ENCODE data around the gene PCED1B.
A peak's percentile ranks its signal among the peaks of the same experiment; 100 is the strongest.
"Not testable (repeated sequence)": the region's sequence is repeated elsewhere in the genome, so short reads cannot be mapped to it uniquely, and the experiment has no call there.

PCED1B gene

DNA sequence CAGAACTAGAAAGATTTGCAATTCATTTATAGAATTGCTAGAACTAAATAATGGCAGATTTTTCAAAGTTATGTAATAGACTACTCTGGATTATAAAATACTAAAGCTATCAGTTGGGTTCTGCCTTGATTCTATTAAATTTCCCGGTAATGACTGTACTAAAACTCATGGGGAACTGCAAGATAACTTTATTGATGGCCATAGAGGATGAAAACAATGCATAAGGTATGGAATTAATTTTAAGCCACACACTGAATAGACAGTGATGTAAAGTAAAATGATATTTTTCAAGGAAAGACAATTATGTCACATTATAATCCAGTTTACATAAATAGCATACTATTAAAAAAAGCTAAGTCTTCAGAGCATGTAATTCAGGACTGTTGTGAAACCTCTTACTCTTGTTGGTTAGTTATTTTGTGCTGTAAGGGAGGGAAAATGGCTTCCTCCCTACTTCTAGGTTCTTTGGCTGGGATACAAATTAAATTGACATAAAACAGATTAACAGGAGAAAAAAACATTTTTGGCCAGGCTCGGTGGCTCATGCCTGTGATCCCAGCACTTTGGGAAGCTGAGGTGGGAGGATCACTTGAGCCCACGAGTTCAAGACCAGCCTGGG, 134.7 kb downstream of the PCED1B start:
- no peak for DNase-seq

- peak; percentile 44 to 48 for DNase-seq
Measured at GRCh38 chr12:47214771-47215170, 135.3 kb downstream of the PCED1B start.

- peak; percentile 63 to 69 for DNase-seq
Measured at GRCh38 chr12:47216150-47216677, 136.8 kb downstream of the PCED1B start.

GRCh38 chr12:47217595-47217869, 138.1 kb downstream of the PCED1B start:
- DNase-seq = not testable (repeated sequence)

GRCh38 chr12:47218191-47218654, 138.8 kb downstream of the PCED1B start:
- DNase-seq = peak; percentile 22 to 39

DNA sequence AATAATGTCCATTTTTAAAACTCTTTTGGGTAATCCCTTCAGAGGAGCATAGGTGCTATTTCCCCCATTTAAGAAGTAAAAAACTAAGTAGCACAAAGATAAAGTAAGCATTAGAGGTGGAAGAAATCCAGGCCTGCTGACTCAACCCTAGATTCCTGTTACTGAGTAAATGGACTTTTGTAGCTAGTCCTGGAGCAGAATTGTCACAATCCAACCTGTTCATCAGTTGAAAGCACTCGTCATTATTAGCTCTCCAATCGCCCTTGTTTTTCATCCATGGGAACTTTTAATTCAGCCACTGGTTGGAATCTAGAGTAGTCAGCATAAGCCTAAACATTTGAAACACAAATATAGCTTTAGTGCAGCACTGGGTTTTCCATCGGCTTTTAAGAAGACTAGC, 139.8 kb downstream of the PCED1B start:
- DNase-seq = no peak

GRCh38 chr12:47221256-47222023, 142.0 kb downstream of the PCED1B start:
- no peak for DNase-seq

GRCh38 chr12:47222520-47223030, 143.2 kb downstream of the PCED1B start:
- no peak for DNase-seq

GRCh38 chr12:47223031-47223847, 143.8 kb downstream of the PCED1B start:
- DNase-seq = no peak

- no peak for DNase-seq
Measured at GRCh38 chr12:47223848-47224213, 144.4 kb downstream of the PCED1B start.

- DNase-seq = no peak
Measured at GRCh38 chr12:47224563-47225133, 145.2 kb downstream of the PCED1B start.

DNA sequence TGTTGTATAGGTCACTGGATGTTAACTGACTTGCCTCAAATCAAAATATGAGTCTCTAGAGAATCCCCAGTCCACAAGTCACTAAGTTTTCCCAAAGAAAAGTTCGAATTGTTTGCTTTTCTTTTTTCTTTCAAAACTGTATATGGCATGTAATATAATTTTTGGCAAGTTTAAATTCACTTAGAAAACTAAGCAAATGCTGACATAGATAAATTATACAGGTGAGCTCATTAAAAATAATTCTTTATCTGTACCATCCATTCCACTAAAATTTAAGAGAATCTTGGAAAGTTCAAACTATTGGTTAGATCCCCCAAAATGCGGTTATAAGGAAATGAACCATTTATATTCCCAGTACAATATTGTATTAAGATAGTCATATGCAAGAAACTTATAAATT, 145.9 kb downstream of the PCED1B start:
- no peak for DNase-seq

DNA sequence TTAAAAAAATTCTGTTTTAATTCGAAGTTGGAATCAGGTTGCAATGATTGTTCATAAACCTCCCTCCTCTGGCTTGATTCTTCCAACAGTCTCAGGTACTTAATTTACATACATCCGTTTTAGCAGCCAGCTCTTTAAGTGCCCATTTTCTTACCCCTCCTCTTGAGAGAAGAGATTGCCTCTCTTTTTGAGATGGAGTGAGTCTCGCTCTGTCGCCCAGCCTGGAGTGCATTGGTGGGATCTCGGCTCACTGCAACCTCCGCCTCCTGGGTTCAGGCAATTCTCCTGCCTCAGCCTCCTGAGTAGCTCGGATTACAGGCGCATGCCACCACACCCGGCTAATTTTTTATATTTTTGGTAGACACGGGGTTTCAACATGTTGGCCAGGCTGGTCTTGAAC, 146.8 kb downstream of the PCED1B start:
- no peak for DNase-seq

GRCh38 chr12:47228802-47229201, 149.4 kb downstream of the PCED1B start:
- DNase-seq = no peak

- no peak for DNase-seq
Measured at GRCh38 chr12:47231456-47231855, 152.0 kb downstream of the PCED1B start.

DNA sequence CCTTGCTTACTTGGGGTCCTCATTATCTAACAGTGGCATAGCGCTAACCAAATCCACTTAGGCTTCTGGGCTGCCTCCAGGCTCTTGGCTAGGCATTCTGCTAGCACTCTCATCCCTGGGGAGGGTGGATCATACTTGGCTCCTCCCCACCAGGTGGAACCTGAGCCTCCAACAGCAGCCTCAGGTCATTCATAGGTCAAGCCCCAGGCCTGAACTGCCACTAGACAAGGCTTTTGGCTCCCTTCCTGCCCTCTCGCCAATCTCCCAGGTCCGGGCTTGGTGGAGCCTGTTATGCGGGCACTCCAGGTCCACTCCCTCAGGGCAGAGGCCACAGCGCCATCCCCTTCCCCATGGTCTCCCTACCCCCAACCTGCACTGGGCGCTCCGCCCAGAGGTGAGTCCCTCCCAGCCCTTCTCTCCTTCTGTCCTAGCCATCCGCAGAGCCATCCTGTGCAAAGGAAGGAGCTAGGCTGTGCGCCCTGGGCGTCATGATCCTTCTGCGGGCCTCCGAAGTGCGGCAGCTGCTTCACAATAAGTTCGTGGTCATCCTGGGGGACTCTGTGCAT, 155.2 kb downstream of the PCED1B start:
- no peak for DNase-seq

GRCh38 chr12:47235258-47236040, 156.0 kb downstream of the PCED1B start:
- no peak for DNase-seq

DNA sequence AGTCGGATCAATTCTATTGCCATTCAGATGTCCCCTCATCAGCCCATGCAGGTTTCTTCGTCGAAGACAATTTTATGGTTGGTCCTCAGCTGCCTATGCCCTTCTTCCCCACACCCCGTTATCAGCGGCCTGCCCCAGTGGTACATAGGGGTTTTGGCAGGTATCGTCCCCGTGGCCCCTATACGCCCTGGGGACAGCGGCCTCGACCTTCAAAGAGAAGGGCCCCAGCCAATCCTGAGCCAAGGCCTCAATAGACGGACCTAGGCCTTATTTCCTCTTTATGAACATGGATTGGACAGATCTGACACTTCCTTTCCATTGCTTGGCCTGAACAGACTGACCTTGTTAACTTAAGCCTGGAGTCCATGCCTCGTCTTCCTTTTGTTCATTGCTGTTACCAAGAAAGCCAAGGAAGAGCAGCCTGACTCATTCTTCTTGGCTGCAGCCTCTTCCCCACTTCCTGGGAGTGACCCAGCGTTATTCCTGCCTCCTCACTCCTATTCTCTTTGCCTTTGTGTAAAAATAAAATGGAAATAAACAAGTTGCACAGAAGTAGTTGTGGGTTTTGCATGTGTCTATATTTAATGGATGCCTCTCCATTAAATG, 156.8 kb downstream of the PCED1B start:
- no peak for DNase-seq

DNA sequence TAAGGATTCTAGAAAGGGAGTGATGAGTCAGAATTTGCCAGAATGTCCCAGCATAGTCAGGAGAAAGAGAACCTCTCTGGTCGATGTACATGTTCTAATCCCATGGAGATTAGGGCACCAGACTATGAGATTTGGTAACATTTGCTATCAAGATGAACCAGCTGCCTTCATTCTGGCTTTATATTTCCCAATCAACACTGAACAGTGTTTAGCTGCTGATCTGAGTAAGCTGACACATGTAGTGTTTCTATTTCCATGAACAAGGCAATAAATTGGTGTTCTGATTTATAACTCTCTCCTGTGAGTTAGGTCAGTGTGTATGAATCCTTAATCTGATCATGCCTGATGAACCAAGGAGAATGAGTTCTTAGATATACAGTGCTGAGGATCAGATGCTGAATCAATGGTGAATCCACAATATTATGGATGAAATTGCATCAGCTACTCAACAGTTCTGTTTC, 158.4 kb downstream of the PCED1B start:
- no peak for DNase-seq

DNA sequence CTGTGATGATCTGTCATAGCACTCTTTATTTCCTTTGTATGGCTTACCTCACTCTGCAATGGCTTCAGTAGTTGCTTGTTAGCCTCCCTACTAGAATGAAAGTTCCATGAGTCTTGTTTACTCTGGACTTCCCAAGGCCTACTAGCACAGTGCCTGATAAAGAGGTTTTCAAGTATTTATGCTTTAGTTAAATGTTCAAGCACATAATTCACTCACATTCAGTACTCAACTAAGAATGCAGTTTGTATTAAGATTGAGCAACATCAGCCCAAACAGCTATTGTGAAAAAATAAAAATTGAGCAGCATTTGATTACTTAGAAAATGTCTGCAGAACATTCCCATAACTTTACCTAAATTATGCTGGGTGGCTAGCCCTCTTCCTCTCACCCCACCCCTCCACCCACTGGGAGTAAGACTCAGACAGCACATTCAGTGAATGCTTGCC, 159.3 kb downstream of the PCED1B start:
- DNase-seq = no peak

GRCh38 chr12:47242426-47242825, 163.0 kb downstream of the PCED1B start:
- no peak for DNase-seq
